Right atrium auricular region (tissue), 2 donors: ENCODE data around the gene DDX24. TPM values are rescaled to one million over a fixed set of nuclear protein-coding genes. Genes with fewer than 3 reads are reported as not detected.

ENCODE experiments used
- DNase-seq: peaks from one replicate; pipeline ENCODE4 v3.0.0-alpha.2; 2019; ENCODE audit warnings: low spot score
- H3K27ac ChIP-seq, 2 donors: fragments of 200-600 bp; sonication (generic); 1 replicate in 1 of 2; 2 replicates in 1 of 2; pipeline ENCODE4 v1.5.1; 2016 to 2019
- H3K27me3 ChIP-seq, 2 donors: fragments of 200-600 bp; sonication (generic); one replicate each; pipeline versions ENCODE4 v1.5.1 to v1.6.0; 2017 to 2019
- H3K36me3 ChIP-seq: fragments of 200-600 bp; sonication (generic); one replicate; pipeline ENCODE4 v1.5.1; 2016
- H3K4me1 ChIP-seq, 2 donors: fragments of 200-600 bp; sonication (generic); one replicate each; pipeline versions ENCODE4 v1.5.1 to v1.6.0; 2017 to 2019
- H3K4me3 ChIP-seq, 2 donors: fragments of 200-600 bp; sonication (generic); 1 replicate in 1 of 2; 2 replicates in 1 of 2; pipeline ENCODE4 v1.5.1; 2017 to 2019; ENCODE audit warnings: mild to moderate bottlenecking in 1 of 2, moderate library complexity in 1 of 2
- H3K9me3 ChIP-seq, 2 donors: fragments of 200-600 bp; sonication (generic); one replicate each; pipeline ENCODE4 v1.5.1; 2019
- total RNA-seq, 2 donors: library from RNA; depleted of rRNA; stranded (reverse); fragments of >200 nt; gene quantifications; one replicate each; pipeline ENCODE4 v1.1.0, GENCODE V29; 2016
- TF ChIP-seq, protein P1 (sequence below), 2 donors: fragments of 200-600 bp; sonication (generic); IDR thresholded peaks; one replicate each; pipeline ENCODE4 v1.5.1; 2019; ENCODE audit warnings: antibody characterized with exemption in 2 of 2

The DDX24 gene
- total RNA-seq, 2 donors from 2014 or later: 166 to 178 TPM

- DNase-seq: no peak
- no peaks in the 10 kb centered on the region for H3K9me3 ChIP-seq
- H3K27me3 ChIP-seq: no peaks in the 10 kb centered on the region
- peaks cover 0 to 9% of the 10 kb centered on the region in 2 donors for H3K4me1 ChIP-seq
- H3K4me3 ChIP-seq: no peak overlapping the region
- TF ChIP-seq, protein P1, sequence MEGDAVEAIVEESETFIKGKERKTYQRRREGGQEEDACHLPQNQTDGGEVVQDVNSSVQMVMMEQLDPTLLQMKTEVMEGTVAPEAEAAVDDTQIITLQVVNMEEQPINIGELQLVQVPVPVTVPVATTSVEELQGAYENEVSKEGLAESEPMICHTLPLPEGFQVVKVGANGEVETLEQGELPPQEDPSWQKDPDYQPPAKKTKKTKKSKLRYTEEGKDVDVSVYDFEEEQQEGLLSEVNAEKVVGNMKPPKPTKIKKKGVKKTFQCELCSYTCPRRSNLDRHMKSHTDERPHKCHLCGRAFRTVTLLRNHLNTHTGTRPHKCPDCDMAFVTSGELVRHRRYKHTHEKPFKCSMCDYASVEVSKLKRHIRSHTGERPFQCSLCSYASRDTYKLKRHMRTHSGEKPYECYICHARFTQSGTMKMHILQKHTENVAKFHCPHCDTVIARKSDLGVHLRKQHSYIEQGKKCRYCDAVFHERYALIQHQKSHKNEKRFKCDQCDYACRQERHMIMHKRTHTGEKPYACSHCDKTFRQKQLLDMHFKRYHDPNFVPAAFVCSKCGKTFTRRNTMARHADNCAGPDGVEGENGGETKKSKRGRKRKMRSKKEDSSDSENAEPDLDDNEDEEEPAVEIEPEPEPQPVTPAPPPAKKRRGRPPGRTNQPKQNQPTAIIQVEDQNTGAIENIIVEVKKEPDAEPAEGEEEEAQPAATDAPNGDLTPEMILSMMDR (IDR thresholded peaks at IDR 0.05): no peak
- H3K36me3 ChIP-seq: no peaks in the 10 kb centered on the region
- H3K27ac ChIP-seq: no peak overlapping the region
Measured at GRCh38 chr14:94022532-94023411, 58.2 kb downstream of the DDX24 start.

- no peaks in the 10 kb centered on the region for H3K9me3 ChIP-seq
- DNase-seq: no peak
- no peaks in the 10 kb centered on the region for H3K27me3 ChIP-seq
- no peaks in the 10 kb centered on the region for H3K36me3 ChIP-seq
- peaks cover 0 to 3% of the 10 kb centered on the region in 2 donors for H3K4me1 ChIP-seq
- TF ChIP-seq, protein P1 (IDR thresholded peaks at IDR 0.05): no peak
- no peak overlapping the region for H3K27ac ChIP-seq
- H3K4me3 ChIP-seq: no peak overlapping the region
Measured at GRCh38 chr14:94021416-94022157, 59.4 kb downstream of the DDX24 start.

DNA sequence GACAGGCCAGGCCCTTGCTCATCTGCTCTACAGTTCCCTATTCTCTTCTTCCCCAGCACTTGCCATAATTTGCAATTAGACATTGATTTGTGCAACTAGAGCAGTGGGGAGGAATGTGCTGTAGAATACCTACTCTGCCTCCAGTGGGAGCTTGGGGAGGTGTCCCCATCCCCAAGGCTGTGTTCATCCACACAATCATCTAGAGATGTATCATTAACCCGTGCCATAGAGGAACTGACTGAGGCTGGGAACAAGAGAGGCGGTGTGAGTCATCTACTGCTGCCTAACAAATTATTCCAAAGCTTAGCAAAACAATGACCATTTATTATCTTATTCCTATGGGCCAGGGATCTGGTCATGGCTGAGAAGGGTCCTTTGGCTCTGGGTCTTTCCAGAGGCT lies 60.0 kb downstream of the DDX24 start:
- no peak overlapping the region for H3K27ac ChIP-seq
- TF ChIP-seq, protein P1 (IDR thresholded peaks at IDR 0.05): no peak
- H3K4me3 ChIP-seq: no peak overlapping the region
- H3K9me3 ChIP-seq: no peaks in the 10 kb centered on the region
- H3K4me1 ChIP-seq: no peaks in the 10 kb centered on the region
- DNase-seq: no peak
- no peaks in the 10 kb centered on the region for H3K36me3 ChIP-seq
- no peaks in the 10 kb centered on the region for H3K27me3 ChIP-seq

- no peak for DNase-seq
- Histone ChIP-seq H3K4me1 (no peaks in the 10 kb centered on the region), H3K27me3 (no peaks in the 10 kb centered on the region), H3K27ac (no peak overlapping the region), H3K36me3 (no peaks in the 10 kb centered on the region), H3K9me3 (no peaks in the 10 kb centered on the region), H3K4me3 (no peak overlapping the region)
- TF ChIP-seq, protein P1 (IDR thresholded peaks at IDR 0.05): no peak
Measured at GRCh38 chr14:94020267-94020666, 60.7 kb downstream of the DDX24 start.

- no peak for DNase-seq
- no peaks in the 10 kb centered on the region for H3K27me3 ChIP-seq
- TF ChIP-seq, protein P1 (IDR thresholded peaks at IDR 0.05): no peak
Measured at GRCh38 chr14:94019329-94019728, 61.7 kb downstream of the DDX24 start.

More at GRCh38 chr14:94019329-94019728, 61.7 kb downstream of the DDX24 start:
- no peaks in the 10 kb centered on the region for H3K36me3 ChIP-seq
- no peaks in the 10 kb centered on the region for H3K4me1 ChIP-seq
- no peaks in the 10 kb centered on the region for H3K9me3 ChIP-seq
- H3K27ac ChIP-seq: no peak overlapping the region
- H3K4me3 ChIP-seq: no peak overlapping the region
